AG04450 (cell line): Measurements from ENCODE around the gene NOL12. TPM values are rescaled to one million over a fixed set of nuclear protein-coding genes. Genes with fewer than 3 reads are reported as not detected.
"Not testable (repeated sequence)": the region's sequence is repeated elsewhere in the genome, so short reads cannot be mapped to it uniquely, and the experiment has no call there.

Experiments used
- CTCF ChIA-PET: fragments of 300-600, 350-600 bp; formaldehyde crosslinking; extraction: SDS; loops from one replicate; lab custom pipeline; 2022; ENCODE audit warnings: antibody characterized with exemption, inconsistent platforms; lab: Charles Lee
- POLR2A ChIA-PET: fragments of 350-600 bp; formaldehyde crosslinking; extraction: SDS; loops from one replicate; lab custom pipeline; 2021; ENCODE audit warnings: antibody characterized with exemption, inconsistent platforms; lab: Yijun Ruan, JAX
- DNase-seq: peaks from one replicate; pipeline ENCODE4 v3.0.0-alpha.2; 2011; ENCODE audit warnings: low read depth, low spot score
- H3K27ac ChIP-seq: one replicate; pipeline ENCODE4 v1.5.1; 2012; ENCODE audit warnings: low read depth, low read length, control low read depth
- H3K27me3 ChIP-seq: one replicate; pipeline ENCODE4 v1.6.0; 2012; ENCODE audit warnings: low read length; ENCODE audit not compliant: control insufficient read depth, insufficient read depth
- H3K4me3 ChIP-seq: 2 replicates; pipeline ENCODE4 v1.5.1; 2011; ENCODE audit warnings: mild to moderate bottlenecking, low read depth, low read length, control low read depth
- H3K9me3 ChIP-seq: 2 replicates; pipeline ENCODE4 v1.5.1; 2012; ENCODE audit warnings: low read length; ENCODE audit not compliant: control insufficient read depth, insufficient read depth
- CTCF ChIP-seq: IDR thresholded peaks from 2 replicates; pipeline ENCODE4 v1.5.1; 2011; ENCODE audit warnings: low read depth, low read length, control low read depth, inconsistent platforms
- polyA plus RNA-seq: library from polyadenylated mRNA; depleted of rRNA; stranded (reverse); fragments of >200 nt; gene quantifications from 2 replicates; pipeline ENCODE4 v1.2.3, GENCODE V29; 2011

Gene NOL12
- polyA plus RNA-seq, 1 experiment: 11.8 TPM

DNA sequence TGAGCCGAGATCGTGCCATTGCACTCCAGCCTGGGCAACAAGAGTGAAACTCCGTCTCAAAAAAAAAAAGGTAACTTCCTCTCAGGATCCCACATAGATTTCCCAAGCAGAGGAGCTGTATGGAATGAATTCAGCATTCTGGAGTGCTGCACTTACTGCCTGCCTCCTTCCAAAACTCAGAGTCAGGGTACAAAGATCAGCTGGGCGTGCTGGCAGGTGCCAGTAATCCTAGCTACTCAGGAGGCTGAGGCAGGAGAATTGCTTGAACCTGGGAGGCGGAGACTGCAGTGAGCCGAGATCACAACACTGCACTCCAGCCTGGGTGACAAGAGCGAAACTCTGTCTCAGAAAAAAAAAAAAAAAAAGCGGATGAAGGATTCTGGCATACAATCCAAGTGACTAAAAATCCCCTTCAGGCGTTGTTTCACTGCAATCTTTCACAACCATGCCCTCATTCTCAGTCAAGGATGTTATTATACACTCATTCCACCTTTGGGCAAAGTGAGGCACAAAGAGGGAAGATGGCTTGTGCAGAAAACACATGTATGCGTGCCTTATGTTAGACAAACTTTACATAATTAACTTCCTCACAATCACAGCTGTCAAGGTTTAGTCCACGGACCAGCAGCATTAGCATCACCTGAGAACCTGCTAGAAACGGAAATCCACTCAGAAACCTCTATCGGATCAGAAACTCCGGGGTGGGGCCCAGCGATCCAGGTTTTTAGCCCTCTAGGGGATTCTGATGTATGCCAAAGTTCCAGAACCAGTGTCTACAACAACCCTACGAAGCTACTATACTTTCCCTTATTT is 1.1 kb upstream of the NOL12 start:
- Histone ChIP-seq H3K27me3 (no peaks in the 10 kb centered on the region), H3K9me3 (no peaks in the 10 kb centered on the region), H3K27ac (no peak overlapping the region), H3K4me3 (no peak overlapping the region)
- no peak for DNase-seq
- CTCF ChIA-PET: interaction anchor here (1.7 to 10.2 kb wide), 2 partner anchors 24 to 42 kb away, joined by 6 to 101 read pairs; no protein-coding TSS in a partner anchor
- TF ChIP-seq CTCF: no peak
- POLR2A ChIA-PET: interaction anchor here (2.0 kb wide), 1 partner anchor 27 kb away, joined by 9 read pairs; the partner anchor contains the start of gene PDXP

GRCh38 chr22:37690407-37690806 is 4.3 kb downstream of the NOL12 start:
- POLR2A ChIA-PET: interaction anchor here (0.6 kb wide), 1 partner anchor 13 kb away, joined by 3 read pairs; no protein-coding TSS in a partner anchor

DNA sequence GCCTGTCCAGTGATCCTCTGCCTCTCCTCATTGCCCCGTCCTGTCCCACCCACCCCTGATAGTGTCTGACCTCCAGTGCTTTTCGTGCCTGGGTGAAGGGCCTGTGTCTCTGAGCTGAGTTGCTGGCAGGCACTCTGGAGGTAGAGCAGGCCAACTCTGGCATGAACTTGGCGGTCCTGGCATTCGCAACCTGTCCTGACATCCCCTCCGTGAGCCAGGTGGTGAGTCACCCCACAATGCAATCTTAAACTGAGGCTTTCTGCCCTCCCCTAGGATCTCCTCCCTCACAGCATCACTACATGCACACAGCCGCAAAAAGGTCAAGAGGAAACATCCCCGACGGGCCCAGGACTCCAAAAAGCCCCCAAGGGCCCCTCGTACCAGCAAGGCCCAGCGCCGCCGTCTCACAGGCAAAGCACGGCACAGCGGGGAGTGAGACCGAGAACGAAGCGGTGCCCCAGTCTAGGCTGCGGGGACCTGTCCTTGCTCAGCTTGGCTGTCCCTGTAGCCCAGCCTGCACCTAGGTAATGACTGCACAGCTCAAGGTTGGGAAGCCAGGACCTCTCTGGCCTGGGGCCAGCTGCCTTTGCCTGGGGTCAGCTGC is 4.9 kb downstream of the NOL12 start:
- Histone ChIP-seq H3K27me3 (no peaks in the 10 kb centered on the region), H3K9me3 (no peaks in the 10 kb centered on the region; the same call in 1 of the 2 replicates), H3K4me3 (no peak overlapping the region), H3K27ac (no peak overlapping the region)
- CTCF ChIA-PET: no interaction called here
- no peak for TF ChIP-seq CTCF
- DNase-seq: no peak
- POLR2A ChIA-PET: no interaction called here

More at GRCh38 chr22:37690407-37690806, 4.3 kb downstream of the NOL12 start:
- CTCF ChIA-PET: no interaction called here
- Histone ChIP-seq H3K9me3 (no peaks in the 10 kb centered on the region; the same call in 1 of the 2 replicates), H3K27ac (no peak overlapping the region), H3K4me3 (no peak overlapping the region), H3K27me3 (no peaks in the 10 kb centered on the region)
- TF ChIP-seq CTCF: no peak
- no peak for DNase-seq

DNA sequence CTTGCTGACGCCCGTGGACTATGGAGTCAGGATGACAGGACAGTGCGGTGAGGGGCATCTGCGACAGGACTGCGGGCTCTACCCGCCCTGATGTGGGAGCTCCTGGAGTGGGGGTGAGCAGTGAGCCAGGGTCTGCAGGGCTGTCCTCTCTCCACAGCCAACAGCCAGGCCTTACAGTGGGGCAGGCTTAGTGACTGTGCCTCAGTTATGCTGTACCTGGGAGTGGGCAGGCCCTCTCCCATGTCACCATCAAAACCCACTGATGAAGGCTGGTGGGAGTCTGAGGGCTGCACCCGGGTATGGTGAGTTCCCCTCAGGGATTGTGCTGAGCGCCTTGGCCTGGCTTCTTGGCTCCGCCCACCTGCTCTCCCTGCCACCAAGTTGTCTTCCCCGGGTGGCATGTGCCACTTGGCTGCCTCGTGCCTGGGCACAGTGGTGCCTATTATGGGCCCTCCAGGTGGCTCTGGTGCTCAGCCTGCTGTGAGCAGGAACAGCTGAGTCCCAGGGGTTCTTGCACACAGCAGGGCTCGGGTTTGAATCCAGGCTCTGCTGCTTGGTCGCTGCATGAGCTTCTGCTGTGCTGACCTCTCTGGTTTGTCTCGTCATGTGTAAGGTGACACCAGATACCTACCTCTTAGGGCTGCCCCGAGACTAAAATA is 6.6 kb downstream of the NOL12 start:
- H3K27ac ChIP-seq: no peak overlapping the region
- TF ChIP-seq CTCF: no peak
- CTCF ChIA-PET: no interaction called here
- DNase-seq: no peak
- H3K9me3 ChIP-seq: no peaks in the 10 kb centered on the region; the same call in 1 of the 2 replicates
- H3K4me3 ChIP-seq: no peak overlapping the region
- H3K27me3 ChIP-seq: no peaks in the 10 kb centered on the region
- POLR2A ChIA-PET: interaction anchor here (1.3 kb wide), 1 partner anchor 9 kb away, joined by 3 read pairs; no protein-coding TSS in a partner anchor

DNA sequence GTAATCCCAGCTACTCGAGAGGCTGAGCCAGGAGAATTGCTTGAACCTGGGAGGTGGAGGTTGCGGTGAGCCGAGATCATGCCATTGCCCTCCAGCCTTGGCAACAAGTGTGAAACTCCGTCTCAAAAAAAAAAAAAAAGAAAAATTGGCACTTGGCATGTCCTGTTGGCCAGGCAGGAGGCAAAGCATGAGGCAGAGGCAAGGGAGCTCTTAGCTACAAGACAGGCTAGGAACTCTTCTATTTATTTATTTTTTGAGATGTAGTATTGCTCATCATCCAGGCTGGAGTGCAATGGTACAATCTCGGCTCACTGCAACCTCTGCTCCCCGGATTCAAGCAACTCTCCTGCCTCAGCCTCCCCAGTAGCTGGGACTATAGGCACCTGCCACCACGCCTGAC is 8.0 kb downstream of the NOL12 start:
- not testable (repeated sequence) for H3K27ac ChIP-seq, H3K9me3 ChIP-seq, H3K27me3 ChIP-seq, H3K4me3 ChIP-seq, DNase-seq
- POLR2A ChIA-PET: interaction anchor here (0.6 to 1.3 kb wide), 3 partner anchors 11 to 44 kb away, joined by 3 to 17 read pairs (median 3); partner anchors contain the start of gene LGALS1
- CTCF ChIA-PET: interaction anchor here (0.8 to 0.9 kb wide), 2 partner anchors 51 to 70 kb away, joined by 3 to 7 read pairs; no protein-coding TSS in a partner anchor

DNA sequence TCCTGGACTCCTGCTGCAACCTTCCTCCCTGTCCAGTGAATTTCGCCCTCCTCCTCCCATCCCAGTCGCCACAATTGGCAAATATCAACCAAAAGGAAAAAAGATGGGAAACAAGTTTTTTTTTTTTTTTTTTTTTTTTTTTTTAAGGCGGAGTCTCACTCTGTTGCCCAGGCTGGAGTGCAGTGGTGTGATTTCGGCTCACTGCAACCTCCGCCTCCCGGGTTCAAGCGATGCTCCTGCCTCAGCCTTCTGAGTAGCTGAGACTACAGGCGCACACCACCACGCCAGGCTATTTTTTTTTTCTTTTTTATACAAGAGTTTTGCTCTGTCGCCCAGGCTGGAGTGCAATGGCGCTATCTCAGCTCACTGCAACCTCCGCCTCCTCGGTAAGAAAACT is 10.1 kb downstream of the NOL12 start:
- POLR2A ChIA-PET: interaction anchor here (1.0 kb wide), 1 partner anchor 16 kb away, joined by 3 read pairs; no protein-coding TSS in a partner anchor
- H3K27ac ChIP-seq: not testable (repeated sequence)
- CTCF ChIA-PET: interaction anchor here (0.5 to 1.7 kb wide), 8 partner anchors 13 to 95 kb away, joined by 4 to 22 read pairs (median 6); no protein-coding TSS in a partner anchor

More for the DNA sequence above, 10.1 kb downstream of the NOL12 start:
- H3K4me3 ChIP-seq: peak overlapping the region; percentile 48
- H3K9me3 ChIP-seq, H3K27me3 ChIP-seq, DNase-seq: not testable (repeated sequence)
